COR-L47 (cell line): ENCODE results near the gene ANO4.
A peak's percentile ranks its signal among the peaks of the same experiment; 100 is the strongest.

Experiments used
- DNase-seq: peaks from one replicate; lab custom pipeline; 2025; lab: John Stamatoyannopoulos, UW

The ANO4 gene

DNA sequence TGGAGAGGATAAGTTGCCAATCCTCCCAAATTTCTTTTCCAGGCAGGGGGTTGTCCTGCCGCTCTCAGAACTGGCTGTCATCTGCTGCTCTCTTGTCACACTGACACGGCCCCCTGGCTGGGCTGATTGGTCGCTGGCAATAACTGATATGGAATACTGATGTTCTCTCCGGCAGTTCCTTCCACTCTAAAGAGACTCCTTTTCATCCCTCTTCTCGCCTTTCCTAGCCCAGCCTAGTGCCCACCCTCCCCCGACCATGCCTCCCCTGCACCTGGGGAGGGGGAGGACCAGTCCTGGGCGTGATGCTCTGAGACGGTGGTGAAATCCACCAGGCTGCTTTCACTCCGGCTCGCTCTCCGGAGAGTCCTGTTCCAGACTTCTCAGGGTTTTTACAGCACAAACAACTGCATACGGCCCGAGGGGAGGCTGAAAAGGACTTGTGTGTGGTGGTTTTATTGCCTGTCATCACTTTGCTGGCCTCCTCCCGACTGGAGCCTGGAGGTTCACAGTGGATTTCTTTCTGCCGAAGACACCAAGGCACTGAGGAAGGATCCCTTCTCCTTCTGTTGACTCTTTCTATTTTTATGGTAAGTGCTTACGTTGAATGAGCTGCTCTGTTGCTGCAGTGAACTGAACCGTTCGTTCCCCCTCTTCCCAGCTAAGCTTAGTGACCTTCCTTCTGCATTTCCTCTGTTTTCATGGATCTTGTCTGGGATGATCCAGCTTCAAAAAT, at the start of gene ANO4:
Gene ANO4, plus strand, starts transcription at position 336 of the 733 bp plus-strand sequence. CDS start 107,010 bp downstream, outside the sequence.
- DNase-seq = peak; percentile 29

DNA sequence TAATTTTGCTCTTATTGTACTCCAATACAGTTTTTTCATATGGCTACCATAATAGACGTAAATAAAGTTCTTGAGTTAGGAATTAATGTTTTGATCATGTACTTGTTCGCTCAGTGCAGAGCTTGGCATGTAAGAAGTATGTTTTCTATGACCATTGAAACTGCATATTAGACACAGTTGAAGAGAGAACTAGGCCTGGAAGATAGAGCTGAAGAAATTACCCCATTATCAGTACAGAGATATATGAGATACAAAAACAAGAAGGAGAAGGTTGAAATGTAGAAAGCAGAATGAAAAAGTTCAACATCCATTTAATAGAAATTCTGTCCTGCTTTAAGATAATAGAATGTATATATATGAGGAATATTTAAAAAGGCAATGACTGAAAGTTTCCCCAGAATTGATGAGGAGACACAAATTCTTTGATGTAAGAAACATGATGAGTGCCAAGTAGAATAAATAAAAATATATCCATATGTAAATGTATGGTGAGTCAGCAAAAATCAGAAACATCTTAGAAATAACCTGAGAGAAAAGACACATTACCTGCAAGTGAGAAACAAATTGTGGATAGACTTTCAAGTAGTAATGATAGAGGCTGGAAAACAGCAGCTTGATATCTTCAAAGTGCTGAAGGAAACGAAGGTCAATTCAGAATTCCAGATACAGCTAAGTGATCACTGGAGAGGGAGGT, 49.1 kb upstream of the ANO4 start:
- DNase-seq = no peak

DNA sequence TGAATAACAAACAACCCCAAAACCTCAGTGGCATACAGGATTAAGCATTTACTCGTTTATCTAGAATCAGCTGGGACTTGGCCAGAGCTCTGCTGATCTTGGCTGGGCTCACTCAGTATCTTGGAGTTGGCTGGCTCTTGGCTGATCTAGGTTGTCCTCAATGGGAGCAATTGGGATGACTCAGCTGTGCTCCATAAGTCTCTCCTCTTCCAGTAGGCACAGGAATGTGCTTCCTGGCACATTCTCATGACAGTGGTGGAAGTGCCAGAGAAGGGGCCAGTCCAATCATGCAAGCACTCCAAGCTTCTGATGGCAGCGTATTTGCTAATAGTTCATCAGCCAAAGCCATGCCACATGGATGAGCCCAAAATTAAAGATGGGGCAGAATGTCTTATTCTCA, 41.7 kb upstream of the ANO4 start:
- DNase-seq = no peak

DNA sequence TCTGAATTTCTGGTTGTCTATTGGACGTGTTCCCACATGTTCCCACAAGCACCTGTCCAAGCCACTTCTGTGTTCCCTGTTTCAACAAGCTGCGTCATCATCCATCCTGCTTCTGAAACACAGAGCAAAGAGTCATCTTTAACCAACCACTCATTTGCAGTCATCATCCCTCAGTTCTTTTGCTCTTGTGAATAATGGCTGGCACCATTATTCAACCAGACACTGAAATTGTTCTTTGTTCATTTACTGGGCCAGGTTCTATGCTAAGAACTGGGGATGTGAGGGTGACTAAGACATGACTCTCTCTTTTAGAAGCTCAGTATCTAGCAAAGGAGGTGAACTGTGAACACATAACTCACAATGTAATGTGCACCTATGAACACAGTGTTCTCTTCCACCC, 40.7 kb upstream of the ANO4 start:
- DNase-seq = no peak

DNA sequence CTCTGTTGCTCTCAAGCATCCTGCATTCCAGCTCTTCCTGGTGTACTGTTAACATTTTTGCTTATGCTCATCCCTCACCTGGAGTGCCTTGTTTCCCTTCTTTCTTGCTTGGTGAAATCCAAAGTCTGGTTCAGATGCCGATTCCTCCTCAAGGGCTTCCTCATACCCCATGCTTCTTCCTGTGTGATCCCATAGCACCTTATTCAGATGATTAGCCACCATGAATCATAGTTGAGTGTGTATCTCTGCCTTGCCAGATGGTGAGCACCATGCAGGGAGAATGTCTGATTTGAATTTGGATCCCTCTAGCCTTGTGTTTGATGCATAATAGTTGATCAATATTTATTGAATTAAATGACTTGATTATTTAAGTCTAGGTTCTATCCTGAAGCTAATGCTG, 39.4 kb upstream of the ANO4 start:
- no peak for DNase-seq

DNA sequence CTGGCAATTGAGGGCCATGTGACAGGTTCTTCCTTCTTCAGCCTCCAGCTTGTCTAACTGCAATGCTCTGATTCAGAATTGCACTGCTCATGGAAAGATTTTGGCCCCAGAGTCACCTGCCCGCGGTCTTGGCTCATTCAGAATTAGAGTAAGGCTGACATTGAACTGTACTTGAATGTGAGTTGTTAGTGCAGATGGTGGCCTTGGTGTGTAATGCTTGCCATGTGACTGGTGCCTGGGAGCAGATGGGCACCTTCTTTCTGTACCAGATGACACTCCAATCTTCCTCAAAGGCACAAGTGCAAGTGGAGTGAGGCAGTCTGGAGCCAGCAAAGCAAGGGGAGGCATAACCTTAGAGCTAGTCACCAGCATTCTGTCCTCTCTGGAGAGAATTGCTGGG, 36.5 kb upstream of the ANO4 start:
- no peak for DNase-seq

DNA sequence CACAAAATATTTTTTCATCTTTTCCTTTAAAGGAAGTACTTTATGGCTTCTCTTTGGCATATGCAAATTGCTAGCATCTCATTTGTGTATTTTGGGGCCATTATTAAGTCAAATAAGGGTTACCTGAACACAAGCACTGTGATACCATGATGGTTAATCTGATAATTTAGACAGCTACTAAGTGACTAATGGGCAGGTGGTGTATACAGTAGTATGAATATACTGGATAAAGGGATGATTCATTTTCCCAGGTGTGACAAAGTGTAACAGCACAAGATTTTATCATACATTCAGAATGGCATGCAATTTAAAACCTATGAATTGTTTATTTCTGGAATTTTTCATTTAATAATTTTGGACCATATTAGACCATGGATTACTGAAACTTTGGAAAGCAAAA, 27.2 kb upstream of the ANO4 start:
- DNase-seq = no peak

DNA sequence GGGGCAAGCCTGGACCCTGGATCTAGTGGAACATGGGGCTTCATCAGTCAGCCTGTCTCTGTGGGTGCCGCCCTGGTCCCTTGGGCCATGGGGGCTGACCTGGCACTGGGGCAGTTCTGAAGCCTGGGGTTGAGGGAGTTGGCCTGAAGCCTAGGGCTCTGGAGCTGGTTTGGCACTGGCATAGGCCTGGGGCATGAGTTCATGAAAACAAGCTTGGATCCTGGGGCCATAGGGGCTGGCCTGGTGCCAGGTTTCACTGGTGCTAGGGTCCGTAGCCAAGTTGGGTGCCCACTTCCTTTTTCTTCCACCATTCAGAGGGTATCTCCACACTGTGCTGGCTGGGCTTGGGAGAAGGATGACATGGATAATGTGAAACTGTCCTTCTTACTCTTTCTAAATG, 26.6 kb upstream of the ANO4 start:
- no peak for DNase-seq

DNA sequence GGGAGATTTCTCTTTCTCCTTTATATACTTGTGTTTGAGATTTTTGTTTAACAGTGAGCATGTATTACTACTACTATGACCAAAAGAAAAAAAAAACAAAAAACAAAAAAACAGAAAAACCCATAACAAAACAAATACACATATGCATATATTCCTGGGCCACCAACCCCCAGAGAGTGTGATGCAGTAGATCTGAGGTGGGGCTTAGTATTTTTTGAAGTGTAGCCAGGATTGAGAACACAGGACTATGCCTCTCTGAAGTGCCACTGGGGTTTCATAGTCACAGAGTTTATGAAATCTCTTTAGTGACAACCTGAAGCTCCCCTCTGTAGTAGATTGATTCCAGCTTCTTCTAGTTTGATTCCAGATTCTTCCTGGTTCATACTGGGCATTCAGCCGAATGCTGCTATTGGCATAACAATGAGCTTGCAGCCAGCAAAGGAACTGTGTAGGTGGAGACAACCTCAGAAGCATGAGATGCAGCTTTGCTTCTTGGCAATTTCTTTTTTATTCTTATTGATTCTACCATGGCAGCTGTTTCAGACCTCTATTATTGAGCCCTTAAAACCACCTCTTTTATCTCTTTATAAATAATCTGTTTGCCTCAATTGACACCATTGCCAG, 15.5 kb upstream of the ANO4 start:
- DNase-seq = no peak

DNA sequence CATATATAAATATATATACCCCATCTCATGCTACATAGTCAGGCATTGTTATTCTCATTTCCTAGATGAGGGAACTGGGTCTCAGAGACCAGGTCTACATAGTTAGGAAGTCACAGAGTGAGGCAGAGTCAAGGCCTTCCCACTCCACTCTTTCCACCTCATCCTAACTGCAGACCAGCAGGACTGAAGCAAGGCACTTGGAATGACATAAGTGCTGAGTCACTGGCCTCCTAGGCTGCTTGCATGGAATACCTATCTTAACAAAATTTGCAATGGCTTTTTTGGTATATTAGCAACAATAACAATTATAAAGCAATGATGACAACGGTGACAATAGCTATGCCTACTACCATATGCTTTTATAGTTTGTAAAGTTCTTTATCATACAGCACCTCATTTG, 5.4 kb upstream of the ANO4 start:
- no peak for DNase-seq

DNA sequence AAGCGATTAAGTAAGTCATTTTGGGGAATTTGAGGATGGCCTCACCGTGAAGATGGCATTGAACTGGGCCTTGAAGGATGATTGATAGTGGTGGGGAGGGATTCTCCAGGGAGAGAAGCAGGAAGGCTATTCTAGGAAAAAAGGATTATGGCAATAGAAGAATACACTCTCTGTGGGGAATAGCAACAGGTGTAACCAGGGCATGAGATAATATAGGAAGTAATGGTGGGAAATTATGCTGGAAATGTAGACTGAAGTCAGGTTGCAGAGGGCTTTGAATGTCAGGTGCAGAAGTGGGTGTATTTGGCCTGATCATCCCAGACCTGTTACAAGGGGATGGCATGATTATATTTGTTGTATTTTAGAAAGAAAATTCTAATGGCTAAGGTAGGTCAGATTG, 4.6 kb upstream of the ANO4 start:
- DNase-seq = no peak

DNA sequence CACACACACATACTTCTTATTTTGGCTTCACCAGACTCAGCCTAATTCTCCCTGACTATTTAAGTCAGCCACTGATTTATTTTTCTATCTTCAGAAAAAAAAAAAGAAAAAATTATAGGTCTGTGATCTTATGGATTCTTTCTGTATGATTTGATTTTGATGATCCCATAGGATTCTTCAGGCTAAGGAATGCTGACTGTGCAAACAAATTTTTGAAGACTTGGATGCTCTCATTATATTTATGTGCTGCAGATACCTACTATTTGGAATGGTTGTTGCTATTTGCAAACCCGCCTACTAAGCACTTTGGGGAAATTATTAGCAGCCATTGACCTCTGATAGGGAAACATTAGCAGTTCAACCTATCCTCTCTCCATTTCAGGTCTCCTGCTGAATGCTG, 4.0 kb upstream of the ANO4 start:
- no peak for DNase-seq

DNA sequence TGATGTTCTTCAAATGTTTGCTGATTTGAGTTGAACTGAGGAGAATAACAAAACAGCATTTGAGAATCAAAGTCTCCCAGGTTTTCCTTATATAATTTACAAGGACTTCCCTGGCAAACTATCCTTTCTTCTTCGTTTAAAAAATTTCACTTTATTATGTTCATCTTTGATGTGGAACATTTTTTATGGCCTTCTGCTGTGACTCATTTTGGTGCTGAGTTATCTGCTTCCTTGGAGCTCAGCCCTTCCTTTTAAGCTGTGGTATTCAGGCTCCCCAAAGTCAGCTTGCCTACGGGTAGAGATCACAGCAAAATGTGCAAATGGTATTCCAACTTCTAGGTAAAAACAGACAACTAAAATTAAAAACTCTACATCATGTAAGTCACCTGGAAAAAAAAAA, 1.4 kb upstream of the ANO4 start:
- DNase-seq = no peak

DNA sequence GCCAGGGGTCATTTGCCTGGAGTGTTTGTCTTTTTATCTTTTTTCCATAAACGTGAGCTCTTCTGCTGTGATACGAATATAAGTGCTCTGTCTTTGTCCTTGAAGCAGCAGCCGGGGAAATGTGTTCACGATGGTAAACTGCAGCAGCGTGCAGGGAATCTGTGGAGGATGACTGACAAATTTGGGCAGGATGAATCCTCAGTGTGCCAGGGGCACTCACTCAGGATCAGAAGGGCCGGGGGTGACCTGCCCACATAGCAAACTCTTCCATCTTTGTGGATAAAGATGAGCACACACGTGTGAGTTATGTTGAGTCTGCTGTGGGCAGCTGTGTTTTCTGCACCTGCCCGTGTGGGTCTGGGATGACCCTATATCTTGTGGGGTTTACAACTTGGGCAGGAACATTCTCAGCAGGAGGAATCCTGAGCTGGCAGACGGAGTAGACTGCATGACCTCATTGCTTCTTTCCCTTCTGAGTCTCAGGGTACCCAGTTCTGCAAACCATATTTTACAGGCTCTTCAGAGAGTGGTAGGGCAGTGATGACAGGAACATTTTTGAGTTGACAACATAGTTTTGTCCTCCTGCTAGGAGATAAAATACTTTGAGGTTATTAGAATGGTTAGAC, 711 bp downstream of the ANO4 start:
- no peak for DNase-seq

DNA sequence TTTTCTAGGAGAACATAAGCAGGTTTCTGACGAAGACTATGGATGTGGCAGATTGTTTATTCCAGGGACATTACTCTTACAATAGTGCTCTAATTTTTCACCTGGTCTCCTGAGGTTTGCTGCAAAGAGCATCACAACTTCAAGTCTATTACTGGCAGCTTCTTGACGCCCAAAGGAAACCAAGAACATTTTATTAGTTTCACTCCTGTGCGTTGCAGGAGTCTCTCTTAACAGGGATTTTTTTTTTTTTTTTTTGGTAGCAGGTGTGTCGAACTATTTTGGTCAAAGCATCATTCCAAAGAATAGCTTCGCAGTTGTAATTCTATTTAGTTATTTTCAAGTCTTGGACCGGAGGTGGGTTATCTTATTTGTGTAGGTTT, 1.2 kb downstream of the ANO4 start:
- DNase-seq = no peak

DNA sequence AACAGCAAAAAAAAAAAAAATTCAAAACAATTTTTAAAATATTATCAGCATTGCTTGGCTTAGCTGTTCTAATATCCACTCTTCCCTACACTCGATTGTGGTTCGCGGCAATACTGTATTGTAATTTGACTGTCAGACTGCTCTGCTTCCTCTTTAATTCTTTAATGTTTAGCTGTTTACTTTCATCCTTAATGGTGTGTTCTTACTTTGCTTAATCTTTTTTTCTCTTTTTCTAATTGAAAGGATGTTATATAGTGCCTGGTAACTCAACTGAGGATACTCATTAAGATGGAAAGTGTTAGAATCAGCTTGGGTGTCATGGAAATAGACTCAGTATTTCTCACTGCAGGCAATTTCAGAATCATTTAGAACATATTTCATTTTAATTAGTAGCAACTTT, 2.0 kb downstream of the ANO4 start:
- no peak for DNase-seq

DNA sequence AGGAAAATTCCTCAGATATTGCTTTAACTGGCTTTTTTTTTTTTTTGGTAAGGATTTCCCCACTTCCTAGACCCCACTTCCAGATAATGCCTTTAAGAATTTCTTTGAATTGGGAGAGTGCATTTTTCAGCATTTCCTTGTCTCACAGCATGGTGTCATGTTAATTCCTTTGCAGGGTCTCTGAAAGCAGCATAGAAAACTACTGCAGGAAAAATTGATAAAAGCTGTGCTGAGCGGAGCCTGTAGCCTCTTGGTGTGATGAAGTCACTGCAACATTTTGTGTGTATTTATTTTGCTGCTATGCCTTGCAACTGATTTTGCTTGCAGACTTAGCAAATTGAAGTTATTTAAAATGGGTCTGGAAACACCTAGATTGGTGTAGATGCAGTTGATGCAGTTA, 2.7 kb downstream of the ANO4 start:
- DNase-seq = no peak

DNA sequence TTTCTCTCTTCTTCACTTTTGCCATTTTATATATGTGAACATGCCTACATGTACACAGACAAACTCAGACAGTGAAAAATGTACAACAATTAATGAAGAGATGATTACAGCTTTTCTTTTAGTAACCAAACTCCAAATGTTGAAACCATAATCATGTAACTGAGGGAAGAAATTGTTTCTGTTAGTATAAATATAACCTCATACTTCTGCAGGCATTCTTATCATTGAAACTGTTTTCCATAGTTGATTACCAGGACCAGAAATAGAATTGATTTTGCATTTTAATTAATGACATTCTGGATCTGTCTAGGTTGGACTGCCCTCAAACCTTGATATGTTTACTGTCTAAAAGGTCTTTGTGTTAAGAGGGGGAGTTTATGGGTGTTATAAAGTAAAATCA, 3.2 kb downstream of the ANO4 start:
- no peak for DNase-seq

DNA sequence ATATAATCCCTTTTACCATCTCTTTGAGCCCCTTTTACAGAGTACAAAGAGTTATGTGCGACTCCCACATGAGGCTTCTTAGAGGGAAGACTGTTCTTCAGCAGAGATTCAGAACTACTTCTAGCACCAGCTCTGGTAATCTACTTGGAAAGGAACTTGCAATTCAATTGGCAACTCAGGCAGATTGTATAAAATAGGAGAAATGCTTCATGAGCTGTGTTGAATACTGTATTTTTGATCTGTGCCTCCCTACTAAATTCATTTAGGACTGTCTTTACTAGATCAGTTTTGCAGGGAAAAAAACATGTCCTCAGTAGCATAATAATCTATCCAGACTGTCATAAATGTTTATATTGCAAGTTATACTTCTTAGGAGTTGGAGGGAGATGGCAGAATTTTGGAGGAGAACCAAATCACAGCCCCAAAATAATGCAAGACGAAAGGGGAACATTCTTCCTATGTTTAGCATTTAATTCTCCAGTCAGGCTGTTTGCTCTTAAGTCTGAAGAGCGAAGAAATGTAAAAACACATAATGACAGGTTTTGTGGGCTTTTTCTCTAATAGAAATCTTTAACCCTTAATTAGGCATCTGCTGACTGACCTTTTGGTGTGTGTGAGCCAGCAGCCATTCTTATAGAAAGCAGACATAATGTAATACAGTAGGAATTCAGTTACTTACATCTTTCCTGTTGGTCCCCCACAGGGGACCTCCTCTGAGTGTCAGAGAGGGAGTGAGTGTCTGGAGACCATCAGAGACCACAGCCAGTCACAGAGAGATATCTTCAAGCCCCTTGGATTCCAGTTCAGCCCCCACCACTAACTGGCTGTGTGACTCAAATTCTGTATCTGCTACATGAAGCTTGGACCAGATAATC, 3.9 kb downstream of the ANO4 start:
- DNase-seq = no peak

DNA sequence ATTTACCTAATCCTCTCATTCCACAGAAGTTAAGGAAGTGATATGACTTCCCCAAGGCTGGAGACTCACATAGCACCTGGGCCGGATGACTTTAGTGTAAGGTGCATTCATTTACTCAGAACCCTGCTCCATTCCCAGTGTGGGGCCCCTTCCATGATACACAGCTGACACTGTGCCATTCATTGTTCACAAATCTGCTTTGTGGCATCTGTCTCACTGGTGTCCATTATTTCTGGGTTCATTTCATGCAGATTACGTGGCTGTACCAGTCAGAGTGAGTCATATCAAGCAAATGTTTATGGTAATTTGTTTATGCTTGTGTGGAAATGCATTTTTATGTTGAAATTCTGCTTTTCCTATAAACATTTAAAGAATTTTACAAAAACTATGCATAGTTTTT, 5.2 kb downstream of the ANO4 start:
- DNase-seq = no peak

DNA sequence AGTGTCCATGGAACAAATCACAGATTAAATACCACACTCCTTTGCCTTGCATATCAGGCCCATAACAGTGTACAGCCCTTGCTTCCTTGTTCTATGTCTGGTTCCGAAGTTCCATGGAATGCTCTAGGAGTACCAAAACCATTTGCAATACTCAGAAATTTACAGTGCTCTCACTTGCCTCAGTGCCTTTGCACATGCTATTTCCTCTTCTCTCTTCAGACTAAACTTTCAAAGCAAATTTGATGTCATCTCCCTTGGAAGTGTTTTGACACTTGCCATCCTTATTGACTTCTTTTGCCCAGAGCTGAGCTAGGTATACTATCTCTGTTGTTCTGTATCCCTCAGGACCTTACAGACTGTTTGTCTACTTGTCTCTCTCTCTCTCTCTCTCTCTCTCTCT, 6.1 kb downstream of the ANO4 start:
- DNase-seq = no peak

DNA sequence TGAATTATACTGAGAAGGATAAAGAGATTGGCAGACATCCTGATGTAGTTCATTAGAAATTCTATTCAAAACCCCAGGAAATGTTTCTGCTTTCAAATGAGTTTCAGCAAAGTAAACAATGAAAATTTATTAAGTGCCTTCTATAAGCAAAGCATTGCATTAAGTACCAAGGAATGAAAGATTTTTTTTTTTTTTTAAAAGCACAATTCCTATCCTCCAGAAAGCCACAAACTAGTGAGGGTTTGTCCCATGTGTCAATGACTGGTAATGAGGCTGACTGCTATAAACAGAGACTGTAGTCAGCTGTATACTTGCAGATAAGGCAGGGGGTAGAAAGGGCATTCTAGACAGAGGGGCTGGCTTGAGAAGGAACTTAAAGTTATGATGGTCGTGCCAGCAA, 6.7 kb downstream of the ANO4 start:
- DNase-seq = no peak
